H9 (cell line): ENCODE measurements around the gene NFAM1. TPM values are rescaled to one million over a fixed set of nuclear protein-coding genes. Genes with fewer than 3 reads are reported as not detected.

ENCODE experiments used
- DNase-seq: peaks from one replicate; pipeline ENCODE4 v3.0.0-alpha.2; 2017
- H2AFZ ChIP-seq: one replicate; pipeline ENCODE4 v1.6.1; 2013; ENCODE audit warnings: mild to moderate bottlenecking, low read length, control low read depth, moderate library complexity
- H2AK5ac ChIP-seq: 2 replicates; pipeline ENCODE4 v1.6.1; 2013; ENCODE audit warnings: low read length, control low read depth, mixed read lengths; ENCODE audit not compliant: insufficient read length
- H2BK120ac ChIP-seq: one replicate; pipeline ENCODE4 v1.6.1; 2013; ENCODE audit warnings: low read depth, mild to moderate bottlenecking, low read length, control low read depth, inconsistent platforms; ENCODE audit not compliant: poor library complexity, severe bottlenecking
- H2BK12ac ChIP-seq: 2 replicates; pipeline ENCODE4 v1.6.1; 2013; ENCODE audit warnings: low read length, control low read depth, mixed read lengths, low read depth; ENCODE audit not compliant: insufficient read length
- H2BK15ac ChIP-seq: 2 replicates; pipeline ENCODE4 v1.6.1; 2013; ENCODE audit warnings: low read depth, low read length, control low read depth
- H2BK20ac ChIP-seq: one replicate; pipeline ENCODE4 v1.6.1; 2013; ENCODE audit warnings: low read depth, mild to moderate bottlenecking, low read length, control low read depth, inconsistent platforms; ENCODE audit not compliant: poor library complexity, severe bottlenecking
- H2BK5ac ChIP-seq: 2 replicates; pipeline ENCODE4 v1.6.1; 2013; ENCODE audit warnings: low read length, control low read depth, mixed read lengths; ENCODE audit not compliant: insufficient read length
- H3K14ac ChIP-seq: 2 replicates; pipeline ENCODE4 v1.6.1; 2013; ENCODE audit warnings: low read length, control low read depth; ENCODE audit not compliant: insufficient read depth
- H3K18ac ChIP-seq: 2 replicates; pipeline ENCODE4 v1.6.1; 2013; ENCODE audit warnings: low read depth, mild to moderate bottlenecking, mixed read lengths, low read length, control low read depth; ENCODE audit not compliant: insufficient read length
- H3K23ac ChIP-seq: 2 replicates; pipeline ENCODE4 v1.6.1; 2013; ENCODE audit warnings: low read length, control low read depth, mixed read lengths, low read depth; ENCODE audit not compliant: insufficient read length
- H3K23me2 ChIP-seq: 2 replicates; pipeline ENCODE4 v1.6.1; 2013; ENCODE audit warnings: low read depth, mild to moderate bottlenecking, mixed read lengths, low read length, control low read depth; ENCODE audit not compliant: insufficient read length, poor library complexity, severe bottlenecking
- H3K27ac ChIP-seq: 2 replicates; pipeline ENCODE4 v1.5.1; 2013; ENCODE audit warnings: low read length, control low read depth, mixed read lengths, low read depth; ENCODE audit not compliant: insufficient read length
- H3K27me3 ChIP-seq: 2 replicates; pipeline ENCODE4 v1.6.1; 2013; ENCODE audit warnings: low read length, control low read depth, inconsistent platforms; ENCODE audit not compliant: insufficient read depth
- H3K4ac ChIP-seq: 2 replicates; pipeline ENCODE4 v1.6.1; 2013; ENCODE audit warnings: low read depth, mild to moderate bottlenecking, control low read depth, inconsistent platforms, low read length, moderate library complexity
- H3K4me1 ChIP-seq: 2 replicates; pipeline ENCODE4 v1.6.1; 2013; ENCODE audit warnings: low read length, control low read depth, inconsistent platforms; ENCODE audit not compliant: insufficient read depth
- H3K4me2 ChIP-seq: 2 replicates; pipeline ENCODE4 v1.6.1; 2013; ENCODE audit warnings: low read length, control low read depth, mixed read lengths; ENCODE audit not compliant: insufficient read length, insufficient read depth
- H3K56ac ChIP-seq: 2 replicates; pipeline ENCODE4 v1.6.1; 2013; ENCODE audit warnings: low read depth, mild to moderate bottlenecking, mixed read lengths, low read length, control low read depth; ENCODE audit not compliant: insufficient read length
- H3K79me1 ChIP-seq: 2 replicates; pipeline ENCODE4 v1.6.1; 2013; ENCODE audit warnings: low read depth, mild to moderate bottlenecking, moderate library complexity, low read length, control low read depth, inconsistent platforms; ENCODE audit not compliant: insufficient read depth, poor library complexity, severe bottlenecking
- H3K79me2 ChIP-seq: 2 replicates; pipeline ENCODE4 v1.6.1; 2013; ENCODE audit warnings: low read length, control low read depth, inconsistent platforms; ENCODE audit not compliant: insufficient read depth
- H3K9ac ChIP-seq: 2 replicates; pipeline ENCODE4 v1.6.1; 2013; ENCODE audit warnings: low read length, control low read depth, mixed read lengths; ENCODE audit not compliant: insufficient read length; ENCODE audit errors: extremely low read depth
- H3K9me3 ChIP-seq: one replicate; pipeline ENCODE4 v1.6.1; 2013; ENCODE audit warnings: low read depth, low read length, inconsistent platforms; ENCODE audit not compliant: control insufficient read depth
- H3T11ph ChIP-seq: one replicate; pipeline ENCODE4 v1.6.1; 2013; ENCODE audit warnings: mild to moderate bottlenecking, low read length, control low read depth, inconsistent platforms
- H4K20me1 ChIP-seq: one replicate; pipeline ENCODE4 v1.6.1; 2013; ENCODE audit not compliant: control insufficient read depth, insufficient read length, insufficient read depth
- H4K5ac ChIP-seq: 2 replicates; pipeline ENCODE4 v1.6.1; 2013; ENCODE audit warnings: low read depth, mild to moderate bottlenecking, mixed read lengths, low read length, control low read depth; ENCODE audit not compliant: insufficient read length
- H4K8ac ChIP-seq: replicated peaks from 2 replicates; pipeline ENCODE4 v1.6.1; 2013; ENCODE audit warnings: low read length, control low read depth, mixed read lengths, low read depth; ENCODE audit not compliant: insufficient read length
- H4K91ac ChIP-seq: 2 replicates; pipeline ENCODE4 v1.6.1; 2013; ENCODE audit warnings: low read depth, mild to moderate bottlenecking, moderate library complexity, mixed read lengths, low read length, control low read depth; ENCODE audit not compliant: insufficient read length
- H3K27ac Mint-ChIP-seq, 3 experiments: 2 replicates in 2 of 3; 3 replicates in 1 of 3; pipeline ENCODE4 v1.8.0; 2020 to 2021; ENCODE audit warnings: mixed read lengths in 3 of 3, mild to moderate bottlenecking in 1 of 3, moderate library complexity in 1 of 3
- H3K27me3 Mint-ChIP-seq: 2 replicates; pipeline ENCODE4 v1.8.0; 2021; ENCODE audit warnings: low read depth, mild to moderate bottlenecking, moderate library complexity, mixed read lengths
- H3K36me3 Mint-ChIP-seq, 3 experiments: 2 replicates in 2 of 3; 3 replicates in 1 of 3; pipeline ENCODE4 v1.8.0; 2020 to 2021; ENCODE audit warnings: low read depth in 3 of 3, mixed read lengths in 3 of 3; ENCODE audit not compliant: insufficient read depth in 1 of 3
- H3K4me1 Mint-ChIP-seq, 2 experiments: 2 replicates each; pipeline ENCODE4 v1.8.0; 2020; ENCODE audit warnings: mixed read lengths in 2 of 2
- H3K4me3 Mint-ChIP-seq, 2 experiments: 2 replicates in 1 of 2; 3 replicates in 1 of 2; pipeline ENCODE4 v1.8.0; 2020 to 2021; ENCODE audit warnings: mild to moderate bottlenecking in 2 of 2, mixed read lengths in 2 of 2, moderate library complexity in 1 of 2
- H3K9me3 Mint-ChIP-seq, 2 experiments: 2 replicates in 1 of 2; 3 replicates in 1 of 2; pipeline ENCODE4 v1.8.0; 2020; ENCODE audit warnings: mild to moderate bottlenecking in 2 of 2, mixed read lengths in 2 of 2, moderate library complexity in 1 of 2
- CTCF ChIP-seq: fragments of 200-600 bp; sonication (generic); conservative IDR thresholded peaks from 3 replicates; pipeline ENCODE4 v1.8.0; 2021; ENCODE audit warnings: antibody characterized with exemption, mild to moderate bottlenecking
- WGBS: extraction: QIAGEN DNeasy Blood & Tissue Kit; methylation state at CpG from one replicate; pipeline ENCODE4 v1.1.7; 2013; ENCODE audit warnings: missing lambda C conversion rate, low lambda C conversion rate, mixed read lengths; ENCODE audit not compliant: insufficient read length; ENCODE audit errors: extremely low coverage; 5-methylcytosine and 5-hydroxymethylcytosine counted together
- total RNA-seq: library from RNA; stranded (reverse); gene quantifications from 2 replicates; pipeline ENCODE4 v1.2.1, GENCODE V29; 2021

Gene NFAM1
- total RNA-seq, 1 experiment from 2014 or later = 0.68 TPM

DNA sequence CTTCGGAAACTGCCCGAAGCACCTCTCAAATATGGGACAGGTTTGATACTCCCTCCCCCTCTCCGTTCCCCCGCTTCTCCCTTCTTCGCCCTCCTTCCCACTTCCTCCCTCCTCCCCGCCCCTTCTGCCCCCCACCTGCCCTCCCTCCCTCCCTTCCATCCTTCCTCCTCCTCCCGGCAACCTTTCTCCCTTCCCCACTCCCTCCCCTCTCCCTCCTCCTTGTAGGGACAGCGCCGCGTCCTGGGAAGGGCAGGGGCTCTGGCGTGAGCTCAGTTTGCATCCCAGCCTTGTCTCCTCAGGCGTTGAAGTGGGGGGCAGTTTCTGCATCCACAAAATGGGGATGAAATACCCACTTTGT is 6.1 kb upstream of the NFAM1 start:
- H3K36me3 Mint-ChIP-seq = no peaks in the 10 kb centered on the region
- TF ChIP-seq CTCF = no peak
- H3K4me1 Mint-ChIP-seq = peaks cover 25 to 33% of the 10 kb centered on the region in 2 experiments
- no peaks in the 10 kb centered on the region; a peak in 1 of 5 replicates for H3K9me3 Mint-ChIP-seq
- H3T11ph ChIP-seq = no peak overlapping the region
- H3K4me2 ChIP-seq = peak overlapping the region; percentile 65
- no CpG with 5 or more reads among the region's 12 CpGs for WGBS
- no peaks in the 10 kb centered on the region for H3K9me3 ChIP-seq
- no peak overlapping the region for H4K8ac ChIP-seq
- H3K18ac ChIP-seq = no peak overlapping the region
- H4K5ac ChIP-seq = no peak overlapping the region
- no peak overlapping the region for H2AFZ ChIP-seq
- H3K23ac ChIP-seq = no peak overlapping the region
- H3K27me3 Mint-ChIP-seq = peaks cover 36% of the 10 kb centered on the region
- no peaks in the 10 kb centered on the region for H3K79me2 ChIP-seq
- H3K23me2 ChIP-seq = peaks cover 6% of the 10 kb centered on the region
- H2BK20ac ChIP-seq = no peak overlapping the region
- H3K9ac ChIP-seq = no peak overlapping the region
- H3K27ac ChIP-seq = no peak overlapping the region
- no peak overlapping the region for H2BK12ac ChIP-seq
- H3K27ac Mint-ChIP-seq = peak overlapping the region in 1 of 3 experiments; percentile 92; a peak in 2 of 7 replicates
- H3K4ac ChIP-seq = no peak overlapping the region
- no peak overlapping the region for H3K14ac ChIP-seq
- H4K20me1 ChIP-seq = no peaks in the 10 kb centered on the region
- no peaks in the 10 kb centered on the region for H3K79me1 ChIP-seq
- no peak overlapping the region for H2BK5ac ChIP-seq
- H3K27me3 ChIP-seq = no peaks in the 10 kb centered on the region; the same call in 1 of the 2 replicates
- H2AK5ac ChIP-seq = no peak overlapping the region
- H2BK120ac ChIP-seq = no peak overlapping the region
- DNase-seq = peak; percentile 75
- no peaks in the 10 kb centered on the region for H3K4me1 ChIP-seq
- H4K91ac ChIP-seq = no peak overlapping the region
- peak overlapping the region; percentile 72 to 87 for H3K4me3 Mint-ChIP-seq
- H2BK15ac ChIP-seq = no peak overlapping the region
- no peak overlapping the region for H3K56ac ChIP-seq
